Mucosa of rectum (tissue), 2 donors: ENCODE data around the gene TSC22D2.

ENCODE experiments used
- H3K27ac ChIP-seq, 2 donors: one replicate each; pipeline ENCODE4 v1.7.0; 2013; ENCODE audit warnings: inconsistent platforms in 2 of 2, low read depth in 2 of 2, low read length in 2 of 2
- H3K27me3 ChIP-seq, 2 donors: one replicate each; pipeline ENCODE4 v1.7.0; 2013; ENCODE audit warnings: low read length in 2 of 2; ENCODE audit not compliant: control insufficient read depth in 2 of 2, insufficient read depth in 2 of 2
- H3K36me3 ChIP-seq, 2 donors: one replicate each; pipeline ENCODE4 v1.7.0; 2013; ENCODE audit warnings: low read length in 2 of 2; ENCODE audit not compliant: control insufficient read depth in 2 of 2, insufficient read depth in 2 of 2
- H3K4me1 ChIP-seq, 2 donors: one replicate each; pipeline ENCODE4 v1.7.0; 2013; ENCODE audit warnings: low read length in 2 of 2, mild to moderate bottlenecking in 1 of 2; ENCODE audit not compliant: control insufficient read depth in 2 of 2, insufficient read depth in 2 of 2
- H3K4me3 ChIP-seq, 2 donors: one replicate each; pipeline ENCODE4 v1.7.0; 2013; ENCODE audit warnings: low read length in 2 of 2
- H3K9ac ChIP-seq, 2 donors: one replicate each; pipeline ENCODE4 v1.7.0; 2013; ENCODE audit warnings: low read length in 2 of 2, low read depth in 1 of 2, mild to moderate bottlenecking in 1 of 2
- H3K9me3 ChIP-seq, 2 donors: one replicate each; pipeline ENCODE4 v1.7.0; 2013; ENCODE audit warnings: low read length in 2 of 2; ENCODE audit not compliant: control insufficient read depth in 2 of 2
- donor health status: healthy.
- donor health status: Normal muscosa, but diverticular disease.

The TSC22D2 gene

DNA sequence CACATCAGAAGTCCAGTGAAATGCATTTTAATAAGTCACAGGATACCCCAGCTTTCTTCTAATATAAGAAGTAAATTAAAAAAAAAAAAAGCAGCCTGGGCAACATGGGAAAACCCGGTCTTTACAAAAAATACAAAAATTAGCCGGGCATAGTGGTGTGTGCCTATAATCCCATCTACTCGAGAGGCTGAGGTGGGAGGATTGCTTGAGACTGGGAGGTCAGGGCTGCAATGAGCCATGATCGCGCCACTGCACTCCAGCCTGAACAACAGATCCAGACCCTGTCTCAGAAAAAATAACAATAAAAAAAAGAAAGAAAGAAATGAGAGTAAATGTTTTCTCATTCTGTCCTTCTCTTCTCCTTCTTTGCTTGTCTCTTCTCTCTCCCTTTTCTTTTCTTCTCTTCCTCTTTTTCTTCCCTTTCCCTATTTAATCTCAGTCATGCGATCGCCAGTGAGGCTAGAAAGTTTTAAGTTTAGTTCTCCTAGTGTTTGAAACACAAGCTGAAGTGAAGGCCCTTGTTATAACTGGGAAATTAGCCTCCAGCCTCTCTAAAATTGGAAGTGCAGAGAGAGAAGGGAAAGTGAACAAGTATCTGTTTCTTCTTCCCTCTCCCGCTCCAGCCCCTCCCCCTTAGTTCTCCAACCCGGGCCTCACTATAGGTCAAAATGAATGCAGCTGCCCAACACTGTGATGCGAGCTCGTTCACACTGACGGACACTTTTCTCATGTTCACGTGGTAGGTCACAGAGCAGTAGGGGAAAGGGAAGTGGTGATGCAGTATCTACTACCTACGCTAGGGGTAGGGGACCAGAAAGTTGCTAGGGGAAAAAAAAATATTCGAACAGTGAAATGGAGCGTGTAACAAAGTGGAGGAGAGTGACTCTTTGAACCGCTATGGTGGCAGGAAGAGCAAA lies 23.5 kb upstream of the TSC22D2 start:
- Histone ChIP-seq H3K4me3 (peak overlapping the region in 1 of 2 donors; percentile 9), H3K4me1 (peaks cover 0 to 1% of the 10 kb centered on the region in 2 donors), H3K27ac (no peak overlapping the region), H3K36me3 (no peaks in the 10 kb centered on the region), H3K9ac (peak overlapping the region in 1 of 2 donors; percentile 8), H3K9me3 (no peaks in the 10 kb centered on the region), H3K27me3 (no peaks in the 10 kb centered on the region)

DNA sequence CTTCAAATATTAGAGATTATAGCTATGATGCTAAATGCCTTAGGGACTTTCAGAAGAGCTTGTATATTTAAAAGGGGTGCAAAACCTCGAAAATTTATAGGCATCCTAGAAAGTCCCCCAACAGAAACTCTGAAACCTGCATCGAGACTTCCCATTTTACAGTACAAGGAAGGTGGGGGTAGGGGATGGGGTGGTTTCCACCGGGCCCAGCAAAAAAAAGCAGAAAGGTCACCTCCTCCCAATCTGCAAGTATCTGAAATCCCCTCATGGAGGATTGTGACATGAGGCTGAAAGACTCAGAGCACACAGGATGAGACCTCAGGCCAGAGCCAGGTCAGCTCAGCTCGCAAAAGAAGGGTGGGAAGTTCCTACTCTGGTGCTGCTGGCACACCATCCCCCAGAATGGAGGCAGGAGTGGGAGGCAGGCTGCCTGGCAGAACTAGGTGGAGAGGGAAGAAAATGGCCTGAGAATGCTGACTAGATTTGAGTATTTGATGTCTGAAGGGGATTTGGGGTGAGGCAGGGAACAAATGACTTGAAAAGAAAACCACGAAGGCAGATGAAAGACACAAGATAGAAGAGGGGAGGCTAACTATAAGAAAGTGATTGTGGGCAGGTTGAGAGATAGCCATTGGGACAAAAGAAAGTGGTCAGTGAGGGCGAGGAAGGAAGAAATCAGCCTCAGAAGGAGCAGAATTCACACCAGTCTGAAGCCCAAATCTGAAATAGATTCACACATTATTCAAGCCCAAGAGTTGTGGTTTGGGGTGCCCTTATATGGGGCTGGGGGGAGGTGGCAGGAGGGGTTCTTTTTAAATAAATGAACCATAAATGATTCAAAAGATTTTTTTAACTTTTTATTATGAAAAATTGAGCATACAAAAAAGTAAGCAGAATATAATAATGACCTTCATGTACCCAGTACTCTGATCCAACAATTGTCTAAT lies 22.5 kb upstream of the TSC22D2 start:
- no peaks in the 10 kb centered on the region for H3K36me3 ChIP-seq
- no peak overlapping the region for H3K4me3 ChIP-seq
- no peak overlapping the region for H3K27ac ChIP-seq
- peaks cover 0 to 2% of the 10 kb centered on the region in 2 donors for H3K4me1 ChIP-seq
- no peaks in the 10 kb centered on the region for H3K27me3 ChIP-seq
- H3K9ac ChIP-seq: no peak overlapping the region
- H3K9me3 ChIP-seq: no peaks in the 10 kb centered on the region

DNA sequence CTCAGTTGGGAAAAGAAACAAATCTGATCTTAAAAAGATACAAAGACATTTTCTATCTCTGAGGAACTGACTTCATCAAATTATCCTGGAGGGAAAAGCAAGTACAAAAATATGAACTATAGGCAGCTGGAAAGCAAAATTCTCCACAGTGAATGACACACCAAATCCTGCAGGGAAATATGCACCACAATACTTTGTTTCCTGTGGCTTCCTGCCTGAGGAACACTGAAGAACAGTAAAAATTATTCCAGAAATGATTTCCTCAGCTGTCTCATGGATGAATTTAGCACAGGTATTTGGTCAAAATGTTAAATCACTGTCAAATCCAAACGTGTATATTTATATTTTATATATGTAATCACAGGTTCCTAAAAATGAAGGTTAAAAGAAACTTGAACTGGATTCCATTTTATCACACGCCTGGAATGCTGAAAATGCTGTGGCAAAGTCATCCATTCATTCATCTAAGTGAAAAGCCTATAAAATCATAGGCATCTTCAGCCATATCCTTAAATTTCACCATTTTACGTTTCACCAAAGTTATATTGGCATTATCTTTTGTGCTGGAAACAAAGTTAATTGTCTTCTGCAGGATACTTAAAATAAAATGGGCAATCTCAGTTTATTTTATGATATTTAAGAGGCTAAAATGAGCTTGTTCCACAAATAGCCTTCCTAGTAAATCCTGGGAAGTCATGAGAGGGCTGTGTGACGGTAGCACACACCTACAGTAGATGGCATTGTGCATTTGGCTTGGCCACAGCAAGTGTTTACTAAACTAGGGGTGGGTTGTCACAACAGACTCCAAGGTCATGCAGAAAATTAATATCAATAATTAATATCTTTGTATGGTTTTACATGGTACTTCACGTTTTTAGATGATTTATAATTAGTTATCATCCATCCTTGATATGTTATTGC lies 19.3 kb upstream of the TSC22D2 start:
- H3K4me3 ChIP-seq: no peak overlapping the region
- H3K9ac ChIP-seq: no peak overlapping the region
- H3K36me3 ChIP-seq: no peaks in the 10 kb centered on the region
- H3K27ac ChIP-seq: no peak overlapping the region
- no peaks in the 10 kb centered on the region for H3K9me3 ChIP-seq
- H3K27me3 ChIP-seq: no peaks in the 10 kb centered on the region
- H3K4me1 ChIP-seq: peaks cover 0 to 2% of the 10 kb centered on the region in 2 donors

DNA sequence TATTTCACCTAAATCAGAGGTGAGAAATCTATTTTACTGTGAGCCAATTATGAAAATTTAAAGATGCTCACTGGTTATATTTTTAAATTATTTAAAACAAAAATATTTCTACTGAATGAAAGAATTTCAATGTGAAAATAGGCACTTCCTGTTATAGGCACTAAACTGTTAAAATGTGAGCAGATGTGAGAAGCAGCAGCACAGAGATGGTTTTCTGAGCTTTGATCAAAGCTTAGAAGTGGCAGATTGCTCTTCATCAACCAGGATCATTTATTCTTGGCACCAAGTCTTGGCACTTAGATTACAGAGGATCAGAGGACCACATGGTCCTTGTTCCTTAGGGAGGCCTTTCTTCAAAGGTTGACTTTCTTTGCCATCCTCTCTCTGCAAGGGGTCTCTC lies 18.0 kb upstream of the TSC22D2 start:
- H3K27me3 ChIP-seq: no peaks in the 10 kb centered on the region
- H3K4me1 ChIP-seq: peaks cover 0 to 5% of the 10 kb centered on the region in 2 donors
- H3K4me3 ChIP-seq: no peak overlapping the region
- H3K27ac ChIP-seq: no peak overlapping the region
- H3K36me3 ChIP-seq: no peaks in the 10 kb centered on the region
- H3K9ac ChIP-seq: no peak overlapping the region
- no peaks in the 10 kb centered on the region for H3K9me3 ChIP-seq

DNA sequence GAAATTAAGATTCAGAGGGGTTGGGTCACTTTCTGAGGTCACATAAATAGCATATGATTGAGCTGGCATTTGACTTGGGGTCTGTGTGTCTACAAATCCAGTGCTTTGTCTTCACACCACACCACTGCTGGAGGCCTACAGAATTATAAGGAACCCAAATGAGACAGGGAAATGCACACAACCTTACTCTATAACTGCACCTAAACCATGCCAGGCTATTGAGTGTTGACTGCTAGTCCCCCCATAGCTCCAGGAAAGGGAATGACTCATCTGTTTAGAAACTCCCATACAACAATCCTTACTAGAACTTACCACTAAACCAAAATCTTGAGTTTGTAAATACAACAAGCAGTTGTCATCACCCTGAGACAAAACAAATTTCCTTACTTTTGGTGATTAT lies 16.9 kb upstream of the TSC22D2 start:
- no peaks in the 10 kb centered on the region for H3K27me3 ChIP-seq
- no peaks in the 10 kb centered on the region for H3K36me3 ChIP-seq
- no peak overlapping the region for H3K4me3 ChIP-seq
- no peaks in the 10 kb centered on the region for H3K9me3 ChIP-seq
- H3K9ac ChIP-seq: no peak overlapping the region
- H3K27ac ChIP-seq: no peak overlapping the region
- H3K4me1 ChIP-seq: peaks cover 0 to 5% of the 10 kb centered on the region in 2 donors

DNA sequence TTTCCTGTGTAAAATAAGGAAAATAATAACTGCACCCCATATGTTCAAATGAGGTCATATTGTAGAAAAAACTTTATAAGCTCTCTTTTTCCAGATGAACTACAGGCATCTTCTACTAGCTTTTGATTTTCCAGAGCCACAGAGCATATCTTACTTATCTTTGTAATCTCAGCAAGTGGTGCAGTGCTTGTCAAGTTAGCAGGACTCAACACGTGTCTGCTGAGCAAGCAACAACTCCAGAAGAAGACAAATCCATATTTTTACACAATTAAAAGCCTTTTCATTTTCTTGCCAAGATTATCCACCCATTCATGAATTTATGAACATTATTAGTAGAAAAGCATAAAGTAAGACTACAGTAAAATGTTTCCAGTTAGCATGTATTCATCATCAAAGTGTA lies 14.4 kb upstream of the TSC22D2 start:
- Histone ChIP-seq H3K4me1 (peaks cover 0 to 5% of the 10 kb centered on the region in 2 donors), H3K27ac (no peak overlapping the region), H3K36me3 (no peaks in the 10 kb centered on the region), H3K4me3 (no peak overlapping the region), H3K9ac (no peak overlapping the region), H3K9me3 (no peaks in the 10 kb centered on the region), H3K27me3 (no peaks in the 10 kb centered on the region)

DNA sequence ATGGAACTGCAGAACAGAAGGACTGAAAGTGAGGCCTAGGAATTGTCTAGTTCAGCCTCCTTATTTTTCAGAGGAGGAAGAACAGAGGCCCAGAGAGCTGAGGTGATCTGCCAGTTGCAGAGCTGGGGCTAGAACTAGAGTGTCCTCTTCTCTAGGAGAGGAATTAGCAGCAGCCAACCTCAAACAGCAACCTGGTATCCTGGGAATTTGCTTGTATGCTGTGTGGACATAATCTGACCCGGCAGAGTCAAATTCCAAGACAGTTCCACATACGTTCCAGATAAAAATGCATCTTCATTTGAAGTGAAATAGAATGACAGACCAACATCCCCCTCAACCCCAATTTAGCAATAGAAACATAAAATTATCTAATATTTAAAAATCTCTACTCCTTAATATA lies 13.5 kb upstream of the TSC22D2 start:
- Histone ChIP-seq H3K9me3 (no peaks in the 10 kb centered on the region), H3K4me1 (peaks cover 0 to 3% of the 10 kb centered on the region in 2 donors), H3K9ac (no peak overlapping the region), H3K36me3 (no peaks in the 10 kb centered on the region), H3K27me3 (no peaks in the 10 kb centered on the region), H3K4me3 (no peak overlapping the region), H3K27ac (no peak overlapping the region)

DNA sequence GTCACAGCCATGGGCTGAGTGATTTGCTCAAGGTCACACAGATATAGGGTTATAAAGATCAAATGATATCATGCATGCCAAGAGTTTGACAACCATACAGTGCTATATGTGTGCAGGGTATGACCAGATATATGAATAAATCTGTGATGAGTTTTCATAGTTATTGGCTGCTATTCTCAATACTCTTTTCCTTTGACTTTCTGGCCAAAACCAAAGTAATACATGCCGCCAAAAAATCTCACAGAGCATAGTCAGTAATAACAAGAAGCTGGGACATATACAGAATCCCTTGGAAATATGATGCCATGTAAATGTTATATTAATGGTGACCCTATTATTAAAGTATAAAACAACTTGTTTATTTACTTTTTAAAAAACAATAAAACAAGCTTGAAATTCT lies 11.6 kb upstream of the TSC22D2 start:
- H3K9ac ChIP-seq: no peak overlapping the region
- no peak overlapping the region for H3K4me3 ChIP-seq
- no peaks in the 10 kb centered on the region for H3K36me3 ChIP-seq
- H3K9me3 ChIP-seq: no peaks in the 10 kb centered on the region
- no peaks in the 10 kb centered on the region for H3K27me3 ChIP-seq
- H3K4me1 ChIP-seq: peaks cover 0 to 3% of the 10 kb centered on the region in 2 donors
- no peak overlapping the region for H3K27ac ChIP-seq

DNA sequence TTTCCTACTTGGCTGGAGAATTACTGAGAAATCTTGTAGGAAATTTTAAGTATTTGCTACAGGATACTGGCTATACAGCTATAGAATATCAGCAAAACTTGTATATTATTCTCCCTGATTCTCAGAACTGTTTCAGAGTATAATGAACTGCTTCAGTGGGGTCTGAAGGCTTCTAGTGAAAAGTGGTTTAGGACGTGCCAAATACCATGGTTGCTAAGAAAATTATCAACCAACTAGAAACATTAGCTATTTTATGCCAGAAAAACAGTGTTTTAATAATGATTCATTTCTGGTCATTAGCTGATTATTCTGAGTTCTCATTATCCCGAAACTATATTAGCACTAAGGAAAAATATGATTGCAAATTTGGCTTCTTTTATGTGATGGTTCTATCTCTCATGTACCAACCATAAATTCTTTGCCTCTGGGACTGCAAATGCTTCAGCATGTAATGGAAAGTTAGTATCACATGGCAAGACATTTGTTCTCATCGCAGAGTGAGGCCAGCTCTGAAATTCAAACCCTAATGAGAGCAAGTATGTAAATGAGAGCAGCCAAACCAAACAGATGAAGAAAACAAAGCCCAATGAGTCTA lies 11.0 kb upstream of the TSC22D2 start:
- Histone ChIP-seq H3K9ac (no peak overlapping the region), H3K4me3 (no peak overlapping the region), H3K4me1 (peaks cover 0 to 3% of the 10 kb centered on the region in 2 donors), H3K36me3 (no peaks in the 10 kb centered on the region), H3K9me3 (no peaks in the 10 kb centered on the region), H3K27me3 (no peaks in the 10 kb centered on the region), H3K27ac (no peak overlapping the region)
